ENCODE results near the gene MAPK10.

Gene MAPK10

DNA sequence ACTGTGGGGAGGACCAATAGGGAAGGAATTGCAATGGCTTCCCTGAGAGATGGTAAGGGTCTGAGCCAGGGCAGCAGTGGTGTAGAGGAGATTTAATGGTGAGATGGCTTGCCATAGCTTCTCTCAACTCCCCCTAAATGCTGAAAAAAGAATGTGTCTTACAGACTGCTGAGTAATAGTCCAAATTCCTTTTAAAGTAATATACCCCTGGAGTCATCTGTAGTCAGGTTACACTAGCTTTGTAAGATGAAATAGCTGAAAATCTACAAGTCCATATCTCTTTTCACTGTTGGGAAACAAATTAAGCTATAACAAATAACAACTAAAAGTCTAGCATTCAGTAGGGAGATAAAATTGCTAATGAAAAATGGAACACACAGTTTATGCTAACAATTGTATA is 33.5 kb downstream of the MAPK10 start:
- H3K4me3 ChIP-seq (ENCODE audit: low read depth, low read length) = no peak overlapping the region
- ChIA-PET POLR2A (no interaction called here), CTCF (no interaction called here)
- DNase-seq (ENCODE audit: low read depth, low spot score) = no peak
- TF ChIP-seq, protein P1, sequence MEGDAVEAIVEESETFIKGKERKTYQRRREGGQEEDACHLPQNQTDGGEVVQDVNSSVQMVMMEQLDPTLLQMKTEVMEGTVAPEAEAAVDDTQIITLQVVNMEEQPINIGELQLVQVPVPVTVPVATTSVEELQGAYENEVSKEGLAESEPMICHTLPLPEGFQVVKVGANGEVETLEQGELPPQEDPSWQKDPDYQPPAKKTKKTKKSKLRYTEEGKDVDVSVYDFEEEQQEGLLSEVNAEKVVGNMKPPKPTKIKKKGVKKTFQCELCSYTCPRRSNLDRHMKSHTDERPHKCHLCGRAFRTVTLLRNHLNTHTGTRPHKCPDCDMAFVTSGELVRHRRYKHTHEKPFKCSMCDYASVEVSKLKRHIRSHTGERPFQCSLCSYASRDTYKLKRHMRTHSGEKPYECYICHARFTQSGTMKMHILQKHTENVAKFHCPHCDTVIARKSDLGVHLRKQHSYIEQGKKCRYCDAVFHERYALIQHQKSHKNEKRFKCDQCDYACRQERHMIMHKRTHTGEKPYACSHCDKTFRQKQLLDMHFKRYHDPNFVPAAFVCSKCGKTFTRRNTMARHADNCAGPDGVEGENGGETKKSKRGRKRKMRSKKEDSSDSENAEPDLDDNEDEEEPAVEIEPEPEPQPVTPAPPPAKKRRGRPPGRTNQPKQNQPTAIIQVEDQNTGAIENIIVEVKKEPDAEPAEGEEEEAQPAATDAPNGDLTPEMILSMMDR (IDR thresholded peaks at IDR 0.05; ENCODE audit: insufficient read depth, low read length, missing control alignments) = no peak

- POLR2A ChIA-PET = no interaction called here
- CTCF ChIA-PET = no interaction called here
- no peak for DNase-seq (ENCODE audit: low read depth, low spot score)
- no peak overlapping the region for H3K4me3 ChIP-seq (ENCODE audit: low read depth, low read length)
- TF ChIP-seq, protein P1 (IDR thresholded peaks at IDR 0.05; ENCODE audit: insufficient read depth, low read length, missing control alignments) = no peak
Observed at GRCh38 chr4:86319390-86319789, 40.5 kb downstream of the MAPK10 start.

DNA sequence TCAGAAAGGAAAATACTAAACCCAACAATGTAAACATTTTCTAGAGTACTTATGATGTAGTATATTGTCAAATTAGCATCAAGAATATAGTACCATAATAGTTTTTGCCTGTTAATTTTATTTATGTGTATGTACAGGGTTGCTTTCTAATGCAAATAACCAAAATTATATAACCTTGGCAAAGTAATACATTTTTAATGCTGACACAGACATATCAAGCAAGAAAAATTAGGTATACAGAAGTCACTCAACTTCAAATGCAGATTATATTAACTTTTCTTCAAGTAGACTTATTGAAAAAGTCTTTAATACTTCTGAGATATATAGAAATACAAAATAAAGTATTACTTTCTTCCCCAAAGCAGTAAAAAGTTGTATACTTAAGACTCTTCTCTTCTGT is 44.3 kb downstream of the MAPK10 start:
- TF ChIP-seq, protein P1 (IDR thresholded peaks at IDR 0.05; ENCODE audit: insufficient read depth, low read length, missing control alignments) = no peak
- ChIA-PET POLR2A (no interaction called here), CTCF (no interaction called here)
- H3K4me3 ChIP-seq (ENCODE audit: low read depth, low read length) = no peak overlapping the region
- DNase-seq (ENCODE audit: low read depth, low spot score) = no peak

GRCh38 chr4:86313656-86314055 is 46.2 kb downstream of the MAPK10 start:
- ChIA-PET CTCF (no interaction called here), POLR2A (no interaction called here)
- H3K4me3 ChIP-seq (ENCODE audit: low read depth, low read length) = no peak overlapping the region
- TF ChIP-seq, protein P1 (IDR thresholded peaks at IDR 0.05; ENCODE audit: insufficient read depth, low read length, missing control alignments) = no peak
- no peak for DNase-seq (ENCODE audit: low read depth, low spot score)

GRCh38 chr4:86307432-86307831 is 52.4 kb downstream of the MAPK10 start:
- no peak for DNase-seq (ENCODE audit: low read depth, low spot score)
- TF ChIP-seq, protein P1 (IDR thresholded peaks at IDR 0.05; ENCODE audit: insufficient read depth, low read length, missing control alignments) = no peak
- ChIA-PET POLR2A (no interaction called here), CTCF (no interaction called here)
- no peak overlapping the region for H3K4me3 ChIP-seq (ENCODE audit: low read depth, low read length)

DNA sequence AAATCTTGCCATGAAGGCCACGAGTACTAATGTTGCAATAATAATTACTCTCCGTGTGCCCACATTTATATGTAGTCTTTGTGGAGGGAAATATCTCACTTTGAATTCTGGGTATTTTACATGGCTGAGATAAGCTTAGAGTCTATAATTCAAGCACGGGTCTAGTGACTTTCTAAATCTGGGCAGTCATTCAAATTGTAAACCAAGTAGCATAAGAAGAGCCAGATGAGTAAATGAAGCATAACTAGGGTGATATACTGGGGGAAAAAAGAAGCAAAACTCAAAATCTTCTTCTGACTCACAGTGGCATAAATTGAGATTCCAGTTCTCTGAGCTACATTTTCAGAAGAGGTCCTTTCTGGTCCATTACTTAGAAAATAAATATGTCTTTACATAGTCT is 53.0 kb downstream of the MAPK10 start:
- ChIA-PET CTCF (no interaction called here), POLR2A (no interaction called here)
- TF ChIP-seq, protein P1 (IDR thresholded peaks at IDR 0.05; ENCODE audit: insufficient read depth, low read length, missing control alignments) = no peak
- DNase-seq (ENCODE audit: low read depth, low spot score) = peak; percentile 47
- no peak overlapping the region for H3K4me3 ChIP-seq (ENCODE audit: low read depth, low read length)

Measured in AG04449 (cell line).